Neuronal stem cell (in vitro differentiated cells): ENCODE data around the gene PCBD1.

ENCODE experiments used
- DNase-seq: peaks from one replicate; pipeline ENCODE4 v3.0.0-alpha.2; 2013; ENCODE audit warnings: low spot score
- H2AFZ ChIP-seq: one replicate; pipeline ENCODE4 v1.6.1; 2013; ENCODE audit warnings: mild to moderate bottlenecking, low read length, inconsistent platforms
- H2AK5ac ChIP-seq: 2 replicates; pipeline ENCODE4 v1.6.1; 2013; ENCODE audit warnings: low read depth, mild to moderate bottlenecking, inconsistent platforms, low read length, moderate library complexity, mixed read lengths
- H2BK120ac ChIP-seq: 2 replicates; pipeline ENCODE4 v1.6.1; 2013; ENCODE audit warnings: low read depth, mild to moderate bottlenecking, inconsistent platforms, low read length, moderate library complexity, mixed read lengths
- H2BK12ac ChIP-seq: one replicate; pipeline ENCODE4 v1.6.1; 2013; ENCODE audit warnings: low read length, inconsistent platforms
- H2BK15ac ChIP-seq: 2 replicates; pipeline ENCODE4 v1.6.1; 2013; ENCODE audit warnings: mild to moderate bottlenecking, low read length, inconsistent platforms, mixed read lengths
- H2BK5ac ChIP-seq: one replicate; pipeline ENCODE4 v1.6.1; 2013; ENCODE audit warnings: inconsistent platforms, mild to moderate bottlenecking, low read length, moderate library complexity
- H3K14ac ChIP-seq: one replicate; pipeline ENCODE4 v1.6.1; 2013; ENCODE audit warnings: low read length, inconsistent platforms
- H3K18ac ChIP-seq: 2 replicates; pipeline ENCODE4 v1.6.1; 2013; ENCODE audit warnings: low read length, inconsistent platforms
- H3K23ac ChIP-seq: 2 replicates; pipeline ENCODE4 v1.6.1; 2013; ENCODE audit warnings: low read depth, mild to moderate bottlenecking, mixed read lengths, low read length, inconsistent platforms; ENCODE audit not compliant: poor library complexity
- H3K27ac ChIP-seq: replicated peaks from 3 replicates; pipeline ENCODE4 v1.5.1; 2013; ENCODE audit warnings: low read length, inconsistent platforms
- H3K27me3 ChIP-seq, 3 experiments: 2 replicates each; pipeline ENCODE4 v1.6.1; 2013; ENCODE audit warnings: low read length in 3 of 3, mild to moderate bottlenecking in 2 of 3, inconsistent platforms in 1 of 3, low read depth in 1 of 3, mixed read lengths in 1 of 3, moderate library complexity in 1 of 3; ENCODE audit not compliant: control insufficient read depth in 3 of 3, insufficient read depth in 3 of 3
- H3K36me3 ChIP-seq, 2 donors: replicated peaks in 1 of 2; 2 replicates each; pipeline ENCODE4 v1.6.1; 2013; ENCODE audit warnings: low read length in 2 of 2; ENCODE audit not compliant: control insufficient read depth in 2 of 2, insufficient read depth in 2 of 2
- H3K4ac ChIP-seq: 2 replicates; pipeline ENCODE4 v1.6.1; 2013; ENCODE audit warnings: inconsistent platforms, mild to moderate bottlenecking, low read length, moderate library complexity
- H3K4me1 ChIP-seq, 2 donors: 1 replicate in 1 of 2; 2 replicates in 1 of 2; pipeline ENCODE4 v1.6.1; 2013; ENCODE audit warnings: low read length in 2 of 2, low read depth in 1 of 2; ENCODE audit not compliant: control insufficient read depth in 2 of 2, insufficient read depth in 1 of 2
- H3K4me2 ChIP-seq: one replicate; pipeline ENCODE4 v1.6.1; 2013; ENCODE audit warnings: mild to moderate bottlenecking, low read length, inconsistent platforms; ENCODE audit not compliant: insufficient read depth, poor library complexity, severe bottlenecking
- H3K4me3 ChIP-seq, 2 donors: 2 replicates each; pipeline ENCODE4 v1.5.1; 2013; ENCODE audit warnings: low read length in 2 of 2, mild to moderate bottlenecking in 2 of 2, inconsistent platforms in 1 of 2, moderate library complexity in 1 of 2
- H3K79me1 ChIP-seq: one replicate; pipeline ENCODE4 v1.6.1; 2013; ENCODE audit warnings: low read depth, mild to moderate bottlenecking, inconsistent platforms, low read length, moderate library complexity
- H3K9ac ChIP-seq: one replicate; pipeline ENCODE4 v1.6.1; 2013; ENCODE audit warnings: mild to moderate bottlenecking, low read depth, low read length, inconsistent platforms; ENCODE audit not compliant: poor library complexity
- H3K9me3 ChIP-seq, 2 donors: replicated peaks in 1 of 2; 2 replicates each; pipeline versions ENCODE3 to v1.6.1; 2013; ENCODE audit warnings: low read length in 2 of 2, mild to moderate bottlenecking in 2 of 2, inconsistent platforms in 1 of 2, low read depth in 1 of 2, mixed read lengths in 1 of 2, moderate library complexity in 1 of 2; ENCODE audit not compliant: control insufficient read depth in 2 of 2, insufficient read depth in 1 of 2
- H4K8ac ChIP-seq: one replicate; pipeline ENCODE4 v1.6.1; 2013; ENCODE audit warnings: low read depth, mild to moderate bottlenecking, inconsistent platforms, low read length, moderate library complexity
- H4K91ac ChIP-seq: one replicate; pipeline ENCODE4 v1.6.1; 2013; ENCODE audit warnings: low read length, low read depth, mild to moderate bottlenecking, inconsistent platforms; ENCODE audit not compliant: poor library complexity
- WGBS, 2 donors: extraction: QIAGEN DNeasy Blood & Tissue Kit; methylation state at CpG; one replicate each; pipeline ENCODE4 v1.1.7; 2013; ENCODE audit warnings: missing lambda C conversion rate in 2 of 2, mixed read lengths in 1 of 2; ENCODE audit not compliant: insufficient read length in 2 of 2, insufficient replicate concordance in 1 of 2; ENCODE audit errors: extremely low coverage in 2 of 2; 5-methylcytosine and 5-hydroxymethylcytosine counted together

Gene PCBD1

GRCh38 chr10:70850097-70850496 is 38.3 kb downstream of the PCBD1 start:
- H3K4me2 ChIP-seq: no peak overlapping the region
- H3K4ac ChIP-seq: no peak overlapping the region
- H4K91ac ChIP-seq: no peak overlapping the region
- no peak overlapping the region for H2BK5ac ChIP-seq
- H2BK15ac ChIP-seq: no peak overlapping the region
- H3K27ac ChIP-seq: no peak overlapping the region
- H3K27me3 ChIP-seq: no peaks in the 10 kb centered on the region
- H3K23ac ChIP-seq: no peak overlapping the region
- WGBS, 2 donors: no CpG with 5 or more reads among the region's 3 CpGs
- no peaks in the 10 kb centered on the region for H3K4me1 ChIP-seq
- no peak for DNase-seq
- H3K36me3 ChIP-seq: peaks cover 10 to 93% of the 10 kb centered on the region in 2 donors
- no peak overlapping the region for H2BK120ac ChIP-seq
- no peaks in the 10 kb centered on the region for H3K79me1 ChIP-seq
- H2AK5ac ChIP-seq: no peak overlapping the region
- no peak overlapping the region for H3K9ac ChIP-seq
- no peak overlapping the region for H2BK12ac ChIP-seq
- H3K18ac ChIP-seq: no peak overlapping the region
- no peaks in the 10 kb centered on the region for H3K9me3 ChIP-seq
- H2AFZ ChIP-seq: no peak overlapping the region
- H3K4me3 ChIP-seq: no peak overlapping the region
- no peak overlapping the region for H3K14ac ChIP-seq
- H4K8ac ChIP-seq: no peak overlapping the region

- no peak overlapping the region for H2AFZ ChIP-seq
- no CpG with 5 or more reads among the region's 2 CpGs for WGBS, 2 donors
- no peak overlapping the region for H3K4ac ChIP-seq
- H3K4me1 ChIP-seq: no peaks in the 10 kb centered on the region
- no peaks in the 10 kb centered on the region for H3K27me3 ChIP-seq
- no peak overlapping the region for H2BK120ac ChIP-seq
- H3K27ac ChIP-seq: no peak overlapping the region
- H2AK5ac ChIP-seq: no peak overlapping the region
- no peak overlapping the region for H2BK15ac ChIP-seq
- H3K9ac ChIP-seq: no peak overlapping the region
- H3K18ac ChIP-seq: no peak overlapping the region
- no peak overlapping the region for H3K4me3 ChIP-seq
- H4K8ac ChIP-seq: no peak overlapping the region
- no peak for DNase-seq
- H2BK12ac ChIP-seq: no peak overlapping the region
- peaks cover 10 to 91% of the 10 kb centered on the region in 2 donors for H3K36me3 ChIP-seq
- H3K23ac ChIP-seq: no peak overlapping the region
- H3K4me2 ChIP-seq: no peak overlapping the region
- no peaks in the 10 kb centered on the region for H3K9me3 ChIP-seq
- H2BK5ac ChIP-seq: no peak overlapping the region
- H3K79me1 ChIP-seq: no peaks in the 10 kb centered on the region
- no peak overlapping the region for H3K14ac ChIP-seq
- H4K91ac ChIP-seq: no peak overlapping the region
These were observed 38.8 kb downstream of the PCBD1 start for GRCh38 chr10:70849582-70850016.

DNA sequence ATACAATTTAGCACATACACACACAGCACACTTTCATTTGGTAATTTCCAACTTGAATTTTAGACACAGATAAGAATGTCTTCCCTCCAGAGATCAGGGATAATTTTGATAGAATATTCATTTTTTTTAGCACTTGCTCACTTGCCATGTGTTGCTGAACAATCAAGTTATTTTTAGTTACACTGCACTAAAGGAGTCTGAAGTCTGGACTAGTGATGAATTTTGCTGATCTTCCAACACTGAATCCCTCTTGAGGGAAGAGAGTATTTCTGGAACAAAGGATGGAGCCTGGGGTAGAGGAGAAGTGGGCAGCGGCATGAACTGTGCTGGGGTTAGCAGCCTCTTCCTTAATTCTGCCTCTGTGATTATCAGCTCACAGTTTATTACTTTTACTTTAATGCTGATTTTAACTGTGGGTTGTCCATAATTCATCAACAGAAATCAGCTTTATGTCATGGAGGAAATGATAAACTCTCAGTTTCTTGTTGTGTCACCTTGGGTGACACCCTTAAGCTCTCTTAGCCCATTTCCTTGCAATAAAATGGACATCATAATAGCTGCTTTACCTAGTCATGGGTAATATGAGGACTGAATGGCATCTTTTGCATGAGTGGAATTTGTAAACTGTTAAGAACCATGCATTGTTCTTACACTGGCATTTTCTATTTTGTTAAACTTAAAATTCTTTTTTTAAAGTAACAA is 40.6 kb downstream of the PCBD1 start:
- H2BK15ac ChIP-seq: no peak overlapping the region
- no peak for DNase-seq
- no peak overlapping the region for H4K8ac ChIP-seq
- no peak overlapping the region for H3K4me2 ChIP-seq
- H2AFZ ChIP-seq: no peak overlapping the region
- H3K18ac ChIP-seq: no peak overlapping the region
- H2BK12ac ChIP-seq: no peak overlapping the region
- no peak overlapping the region for H3K23ac ChIP-seq
- peaks cover 9 to 85% of the 10 kb centered on the region in 2 donors for H3K36me3 ChIP-seq
- no peak overlapping the region for H4K91ac ChIP-seq
- no peak overlapping the region for H2BK120ac ChIP-seq
- no peaks in the 10 kb centered on the region for H3K27me3 ChIP-seq
- H3K4me1 ChIP-seq: no peaks in the 10 kb centered on the region
- H2AK5ac ChIP-seq: no peak overlapping the region
- no peak overlapping the region for H3K14ac ChIP-seq
- no peaks in the 10 kb centered on the region for H3K79me1 ChIP-seq
- H3K4me3 ChIP-seq: no peak overlapping the region
- no peak overlapping the region for H3K27ac ChIP-seq
- no peak overlapping the region for H3K4ac ChIP-seq
- H2BK5ac ChIP-seq: no peak overlapping the region
- H3K9ac ChIP-seq: no peak overlapping the region
- WGBS, 2 donors: no CpG with 5 or more reads among the region's 1 CpG
- H3K9me3 ChIP-seq: no peaks in the 10 kb centered on the region

DNA sequence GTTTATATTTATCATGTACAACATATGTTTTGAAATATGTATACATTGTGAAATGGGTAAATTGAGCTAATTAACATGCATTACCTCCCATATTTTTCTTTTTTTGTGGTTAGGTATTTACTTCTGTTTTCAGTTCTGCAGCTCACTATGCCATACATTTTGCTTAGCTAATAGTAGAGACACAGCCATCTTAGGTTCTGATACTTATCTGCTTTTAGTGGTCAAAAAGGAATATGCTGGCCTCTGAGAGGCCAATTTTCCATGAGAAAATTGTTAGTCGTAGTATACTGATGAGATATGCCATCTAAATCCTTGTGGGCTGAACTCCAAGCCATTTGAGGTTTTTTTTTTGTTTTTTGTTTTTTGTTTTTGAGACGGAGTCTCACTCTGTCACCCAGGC is 41.6 kb downstream of the PCBD1 start:
- H3K23ac ChIP-seq: no peak overlapping the region
- H3K27ac ChIP-seq: no peak overlapping the region
- no peak overlapping the region for H3K18ac ChIP-seq
- H3K27me3 ChIP-seq: no peaks in the 10 kb centered on the region
- H2AFZ ChIP-seq: no peak overlapping the region
- H4K8ac ChIP-seq: no peak overlapping the region
- peaks cover 9 to 82% of the 10 kb centered on the region in 2 donors for H3K36me3 ChIP-seq
- H4K91ac ChIP-seq: no peak overlapping the region
- no peak overlapping the region for H3K14ac ChIP-seq
- H2BK120ac ChIP-seq: no peak overlapping the region
- H2BK5ac ChIP-seq: no peak overlapping the region
- H2AK5ac ChIP-seq: no peak overlapping the region
- DNase-seq: no peak
- no peak overlapping the region for H3K4me2 ChIP-seq
- H3K79me1 ChIP-seq: peaks cover 2% of the 10 kb centered on the region
- H3K9me3 ChIP-seq: no peaks in the 10 kb centered on the region
- H3K4ac ChIP-seq: no peak overlapping the region
- H2BK12ac ChIP-seq: no peak overlapping the region
- H3K4me3 ChIP-seq: no peak overlapping the region
- no peak overlapping the region for H3K9ac ChIP-seq
- H3K4me1 ChIP-seq: no peaks in the 10 kb centered on the region
- no peak overlapping the region for H2BK15ac ChIP-seq
- WGBS, 2 donors: no CpG with 5 or more reads among the region's 2 CpGs
